ENCODE results near the gene TMEM242. TPM values are rescaled to one million over a fixed set of nuclear protein-coding genes. Genes with fewer than 3 reads are reported as not detected.

TMEM242 gene
- total RNA-seq, 1 experiment from 2014 or later, result 5.3 TPM

GRCh38 chr6:157271911-157272310 lies 51.4 kb downstream of the TMEM242 start:
- no peak for DNase-seq (ENCODE audit: low spot score)

DNA sequence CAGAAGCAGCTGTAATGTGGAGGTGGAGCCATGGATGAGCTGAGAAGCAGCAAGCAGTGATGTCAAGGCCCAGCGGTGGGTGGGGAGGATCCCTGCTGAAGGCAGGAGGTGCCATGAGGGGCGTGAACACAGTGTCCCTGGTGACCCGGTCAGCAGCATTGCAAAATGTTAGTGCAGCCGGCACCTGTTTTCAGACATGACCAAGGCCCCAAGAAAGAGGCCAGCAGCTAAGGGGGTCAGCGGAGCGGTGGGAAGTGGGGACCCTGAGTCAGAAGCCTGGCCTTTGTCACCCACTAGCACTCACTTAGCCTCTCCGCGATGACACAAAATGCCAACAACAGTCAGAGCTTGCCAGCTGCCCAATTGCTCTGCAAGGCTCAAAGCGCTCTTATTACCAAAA lies 51.9 kb downstream of the TMEM242 start:
- DNase-seq (ENCODE audit: low spot score), result no peak

DNA sequence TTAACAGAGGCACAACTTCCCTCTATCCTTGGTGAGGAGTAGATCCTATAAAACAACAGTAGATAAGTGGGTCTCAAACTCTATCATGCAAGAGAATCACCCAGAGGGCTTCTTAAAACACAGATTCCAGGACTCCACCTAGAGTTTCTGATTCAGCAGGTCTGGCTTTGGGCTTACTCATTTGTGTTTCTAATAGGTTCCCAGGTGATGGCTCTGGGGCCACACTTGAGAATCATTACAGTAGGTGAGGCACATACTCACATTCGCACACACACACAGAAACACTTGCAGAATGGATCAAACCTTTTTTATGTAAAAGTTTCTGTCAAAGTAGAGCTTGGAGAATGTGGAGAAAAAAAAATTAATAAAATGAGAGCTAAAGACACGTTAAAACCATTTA lies 52.4 kb downstream of the TMEM242 start:
- DNase-seq (ENCODE audit: low spot score), result no peak

DNA sequence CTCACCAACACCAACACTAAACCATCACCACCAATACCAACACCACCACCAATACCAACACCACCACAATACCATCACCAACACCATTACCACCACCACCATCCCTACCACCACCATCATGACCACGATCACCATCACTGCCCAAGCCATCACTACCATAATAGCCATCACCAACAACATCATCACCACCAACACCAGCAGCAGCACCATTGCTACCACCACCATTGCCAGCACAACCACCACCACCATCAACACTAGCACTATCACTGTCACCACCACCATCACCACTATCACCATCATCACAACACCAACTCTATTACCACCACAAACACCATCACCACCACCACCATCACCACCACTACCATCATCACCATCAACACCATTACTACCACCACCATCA lies 53.0 kb downstream of the TMEM242 start:
- no peak for DNase-seq (ENCODE audit: low spot score)

GRCh38 chr6:157269261-157269794 lies 54.0 kb downstream of the TMEM242 start:
- DNase-seq (ENCODE audit: low spot score), result no peak

GRCh38 chr6:157268835-157269234 lies 54.5 kb downstream of the TMEM242 start:
- no peak for DNase-seq (ENCODE audit: low spot score)

DNA sequence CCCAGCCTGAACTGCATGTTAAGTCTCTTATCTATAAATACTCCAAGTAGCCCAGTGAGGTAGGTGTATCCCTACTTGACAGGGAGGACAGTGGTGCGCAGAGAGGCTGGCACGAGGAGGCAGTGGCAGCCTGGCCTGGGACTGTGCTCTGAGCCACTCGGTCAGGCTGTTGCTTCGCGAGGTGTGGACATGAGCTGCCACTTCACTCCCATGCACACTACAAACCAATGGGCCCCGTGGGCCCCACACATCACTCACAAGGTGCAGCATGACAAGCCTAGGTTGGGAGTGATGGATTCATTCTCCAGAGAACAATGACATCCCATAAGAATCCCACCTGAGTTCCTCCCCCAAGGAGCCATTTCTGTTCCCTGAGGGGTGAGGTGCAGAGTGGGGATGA lies 54.9 kb downstream of the TMEM242 start:
- DNase-seq (ENCODE audit: low spot score), result no peak

- no peak for DNase-seq (ENCODE audit: low spot score)
Observed at GRCh38 chr6:157267654-157268053, 55.7 kb downstream of the TMEM242 start.

DNA sequence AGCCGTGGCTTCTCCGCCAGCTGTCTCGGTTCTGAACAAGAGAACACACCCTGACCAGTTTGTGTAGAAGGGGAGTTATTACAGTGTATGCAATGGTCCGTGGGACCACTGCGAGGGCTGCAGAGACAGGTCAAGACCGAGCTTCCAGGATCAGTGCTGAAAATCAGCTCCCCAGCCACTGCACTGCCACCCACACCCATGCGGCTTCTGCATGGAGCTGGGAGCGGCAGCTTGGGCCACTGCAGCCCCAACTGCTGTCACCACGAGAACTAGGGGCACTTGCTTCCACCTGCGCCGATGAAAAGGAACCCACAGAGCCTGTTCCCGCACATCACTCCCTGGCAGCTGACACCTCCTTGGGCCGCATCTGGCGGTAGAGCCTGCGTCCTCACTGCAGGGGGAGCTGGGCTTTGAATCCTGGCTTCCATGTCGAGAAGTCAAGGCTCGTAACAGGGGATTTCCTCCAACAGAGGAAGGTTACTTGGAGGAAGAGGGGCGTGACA lies 56.2 kb downstream of the TMEM242 start:
- no peak for DNase-seq (ENCODE audit: low spot score)

DNA sequence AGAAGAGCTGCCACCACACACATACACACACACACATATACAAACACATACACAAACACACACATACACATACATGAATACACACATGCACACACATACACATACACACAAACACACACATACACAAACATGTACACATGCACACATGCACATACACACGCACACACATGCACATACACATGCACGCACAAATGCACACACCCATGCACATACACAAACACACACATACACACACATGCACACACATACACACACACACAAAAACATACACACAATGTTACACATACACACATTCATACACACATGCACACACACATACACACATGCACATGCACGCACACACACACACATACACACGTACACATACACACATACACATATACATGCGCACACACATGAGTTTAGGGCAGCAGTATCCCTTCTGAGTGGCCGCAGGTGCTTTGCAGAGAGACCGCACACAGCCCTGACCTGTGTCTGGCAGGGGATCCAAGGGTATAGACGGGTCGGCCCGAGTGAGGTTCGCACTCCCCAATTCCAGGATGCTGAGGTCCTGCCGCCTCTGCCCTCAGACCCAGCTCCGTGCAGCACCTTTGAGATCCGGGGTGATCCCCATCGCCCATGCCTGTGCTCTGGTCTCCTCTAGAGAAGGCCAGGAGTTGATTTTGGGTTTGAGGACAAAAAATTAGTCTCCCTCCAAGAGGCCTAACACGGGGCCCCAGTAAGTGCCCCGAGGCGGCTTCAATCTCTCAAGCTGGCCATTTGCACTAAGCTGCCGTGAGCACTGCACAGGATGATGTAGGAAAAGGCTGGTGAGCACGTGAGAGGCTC lies 56.8 kb downstream of the TMEM242 start:
- no peak for DNase-seq (ENCODE audit: low spot score)

- DNase-seq (ENCODE audit: low spot score), result no peak
Observed at GRCh38 chr6:157265635-157266034, 57.7 kb downstream of the TMEM242 start.

DNA sequence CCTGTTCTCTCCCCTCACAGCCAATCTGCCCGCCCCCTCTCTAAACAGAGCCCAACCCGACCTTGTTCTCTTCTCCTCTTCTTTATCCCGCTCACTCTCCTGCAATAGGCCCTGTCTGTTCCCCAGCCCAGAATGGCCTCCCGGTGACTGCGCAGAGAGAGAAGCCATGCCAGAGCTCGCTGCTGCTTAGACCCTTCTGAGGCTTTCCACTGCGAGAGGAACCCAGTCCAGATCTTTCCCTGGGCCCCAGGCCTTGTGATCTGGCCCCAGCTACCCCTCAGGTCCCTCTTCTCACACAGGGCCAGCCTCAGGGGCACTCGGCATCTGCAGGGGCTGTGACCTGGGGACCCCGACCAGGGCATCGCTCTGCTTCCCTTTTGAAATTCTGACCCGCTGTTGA lies 58.1 kb downstream of the TMEM242 start:
- no peak for DNase-seq (ENCODE audit: low spot score)

GRCh38 chr6:157264701-157265100 lies 58.6 kb downstream of the TMEM242 start:
- no peak for DNase-seq (ENCODE audit: low spot score)

- DNase-seq (ENCODE audit: low spot score), result no peak
Observed at GRCh38 chr6:157263881-157264397, 59.4 kb downstream of the TMEM242 start.

DNA sequence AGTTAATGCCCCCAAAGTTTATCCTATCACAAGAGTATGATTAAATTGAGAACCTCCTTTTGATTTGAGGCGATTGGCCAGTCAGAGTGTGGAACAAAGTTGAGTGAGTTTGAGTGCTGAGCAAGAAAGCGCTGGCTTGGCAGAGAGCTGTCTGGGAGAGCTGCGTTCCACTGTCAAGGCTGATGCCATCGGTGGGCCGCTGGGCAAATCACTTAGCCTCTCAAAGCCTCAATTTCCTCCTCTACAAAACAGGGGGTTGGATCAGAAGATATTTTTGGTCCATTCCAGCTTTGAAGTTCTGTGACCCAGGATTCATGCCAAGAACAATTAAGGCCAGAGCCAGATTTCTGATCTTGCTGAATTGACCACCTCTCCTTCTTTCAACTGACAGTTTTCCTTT lies 60.2 kb downstream of the TMEM242 start:
- no peak for DNase-seq (ENCODE audit: low spot score)

- DNase-seq (ENCODE audit: low spot score), result no peak
Observed at GRCh38 chr6:157261606-157262005, 61.7 kb downstream of the TMEM242 start.

DNA sequence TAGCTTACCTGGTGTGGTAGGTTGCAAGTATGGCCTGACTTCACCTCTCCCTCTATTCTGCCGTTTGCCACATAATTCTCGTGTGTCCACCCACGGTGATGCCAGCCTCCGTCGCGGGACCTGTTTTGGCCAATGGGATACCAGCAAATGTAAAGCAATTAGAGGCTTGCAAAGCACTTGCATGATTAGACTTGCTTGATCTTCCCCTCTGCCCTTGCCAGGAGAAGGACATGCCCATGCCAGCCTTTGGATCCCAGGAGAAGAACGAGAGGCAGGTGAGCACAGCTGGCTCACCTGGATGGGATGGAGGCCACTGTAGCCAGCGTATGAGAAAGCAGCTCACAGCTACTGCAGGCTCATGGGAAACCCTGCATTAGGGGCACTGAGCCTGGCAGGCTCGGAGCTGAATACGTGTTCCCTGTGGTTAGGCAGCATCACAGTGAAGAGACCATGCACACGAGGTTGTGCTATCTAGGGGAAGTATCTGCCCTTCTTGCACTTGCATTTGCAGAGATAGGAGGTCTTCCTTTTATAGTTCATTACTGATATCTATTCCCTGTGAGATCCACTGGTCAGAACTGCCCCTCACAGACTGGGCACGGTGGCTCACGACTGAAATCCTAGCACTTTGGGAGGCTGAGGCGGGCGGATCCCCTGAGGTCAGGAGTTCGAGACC lies 62.4 kb downstream of the TMEM242 start:
- DNase-seq (ENCODE audit: low spot score), result no peak

GRCh38 chr6:157259443-157259842 lies 63.9 kb downstream of the TMEM242 start:
- DNase-seq (ENCODE audit: low spot score), result no peak

- DNase-seq (ENCODE audit: low spot score), result no peak
Observed at GRCh38 chr6:157258878-157259277, 64.4 kb downstream of the TMEM242 start.

GRCh38 chr6:157255079-157255478 lies 68.2 kb downstream of the TMEM242 start:
- DNase-seq (ENCODE audit: low spot score), result no peak

- no peak for DNase-seq (ENCODE audit: low spot score)
Observed at GRCh38 chr6:157254538-157254937, 68.8 kb downstream of the TMEM242 start.

DNA sequence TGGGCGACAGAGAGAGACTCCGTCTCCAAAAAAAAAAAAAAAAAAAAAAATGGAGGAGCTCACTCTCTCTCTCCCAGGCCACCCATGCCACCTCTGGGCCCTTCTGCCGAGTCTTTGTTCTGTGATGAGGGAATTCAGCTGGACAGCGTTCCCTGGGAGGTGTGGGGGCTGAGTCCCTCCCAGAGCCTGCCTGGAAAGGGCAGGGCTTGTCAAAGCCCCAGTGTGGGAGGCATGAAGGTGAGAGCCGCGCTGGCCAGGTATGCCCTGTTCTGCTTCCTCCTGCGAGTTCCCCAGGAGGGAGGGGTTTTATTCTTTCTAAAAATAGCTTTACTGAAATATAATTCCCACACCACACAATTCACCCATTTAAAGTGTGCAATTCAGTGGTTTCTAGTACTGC lies 69.6 kb downstream of the TMEM242 start:
- no peak for DNase-seq (ENCODE audit: low spot score)

DNA sequence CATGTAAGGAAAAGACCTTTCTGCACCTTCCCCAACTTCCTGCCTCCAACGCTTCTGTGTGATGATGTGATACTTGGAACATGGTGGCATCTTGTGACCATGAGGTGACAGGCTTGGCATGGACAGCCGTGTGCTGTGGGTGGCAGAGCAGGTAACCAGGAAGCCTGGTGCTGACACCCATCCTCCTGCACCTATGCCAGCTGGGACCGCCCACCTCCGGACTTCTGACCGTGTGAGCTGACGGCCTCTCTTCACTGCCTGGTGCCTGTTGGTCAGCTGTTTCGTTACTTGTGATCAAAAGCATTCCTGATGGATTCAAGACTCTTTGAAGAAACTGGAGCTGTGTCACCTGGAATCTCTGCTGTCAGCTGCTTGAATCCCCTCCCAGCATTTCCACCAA lies 70.3 kb downstream of the TMEM242 start:
- no peak for DNase-seq (ENCODE audit: low spot score)

Data from H4 (cell line).